K562 (cell line): ENCODE results near the gene JUND. TPM values are rescaled to one million over a fixed set of nuclear protein-coding genes. Genes with fewer than 3 reads are reported as not detected.

Experiments used
- EP400 ChIP-seq: fragments of 450-650 bp; IDR thresholded peaks from 2 replicates; pipeline ENCODE4 v1.6.1; 2017; ENCODE audit warnings: antibody characterized with exemption, mild to moderate bottlenecking, moderate library complexity
- EWSR1 ChIP-seq: fragments of 450-650 bp; IDR thresholded peaks from 2 replicates; pipeline ENCODE4 v1.6.1; 2018; ENCODE audit warnings: borderline replicate concordance, mild to moderate bottlenecking, low read depth, moderate library complexity; ENCODE audit not compliant: partially characterized antibody
- GATAD2B ChIP-seq: fragments of 450-650 bp; IDR thresholded peaks from 2 replicates; pipeline ENCODE4 v1.6.1; 2017; ENCODE audit warnings: mild to moderate bottlenecking, borderline replicate concordance
- HNRNPUL1 ChIP-seq: fragments of 200-400 bp; formaldehyde crosslinking; IDR thresholded peaks from 2 replicates; pipeline ENCODE4 v1.6.1; 2017; ENCODE audit warnings: low read length
- IFI16 ChIP-seq: fragments of 250-450 bp; sonication (Bioruptor Pico); IDR thresholded peaks from 2 replicates; pipeline ENCODE4 v2.1.2; 2022; ENCODE audit warnings: mild to moderate bottlenecking, inconsistent platforms
- KAT2B ChIP-seq: IDR thresholded peaks from one replicate; pipeline ENCODE4 v1.6.1; 2012; ENCODE audit warnings: low read depth, mild to moderate bottlenecking, control low read depth, inconsistent platforms, low read length, moderate library complexity
- MBD2 ChIP-seq: sonication (generic); IDR thresholded peaks from 2 replicates; pipeline ENCODE4 v1.6.1; 2016; ENCODE audit warnings: low read depth, borderline replicate concordance
- NR2C1 ChIP-seq, 2 experiments: fragments of 450-650 bp; IDR thresholded peaks; 2 replicates each; pipeline ENCODE4 v1.6.1; 2017; ENCODE audit warnings: mild to moderate bottlenecking in 2 of 2, antibody characterized with exemption in 1 of 2, inconsistent platforms in 1 of 2, missing compliant biosample characterization in 1 of 2, missing genetic modification characterization in 1 of 2
- PHB2 ChIP-seq: fragments of 450-650 bp; IDR thresholded peaks from 2 replicates; pipeline ENCODE4 v1.6.1; 2017; ENCODE audit warnings: low read depth
- SMC3 ChIP-seq: conservative IDR thresholded peaks from 2 replicates; pipeline ENCODE4 v1.6.1; 2011; ENCODE audit warnings: low read depth, low read length, improper control_type of control experiment; ENCODE audit not compliant: insufficient read depth
- SRSF3 ChIP-seq: fragments of 200-400 bp; formaldehyde crosslinking; IDR thresholded peaks from 2 replicates; pipeline ENCODE4 v1.6.1; 2016; ENCODE audit warnings: mild to moderate bottlenecking, low read length, moderate library complexity; ENCODE audit not compliant: insufficient read depth
- STAT5A ChIP-seq: IDR thresholded peaks from 2 replicates; pipeline ENCODE4 v1.6.1; 2012; ENCODE audit warnings: low read length, inconsistent platforms, borderline replicate concordance
- TEAD1 ChIP-seq, 2 experiments: fragments of 450-650 bp in 1 of 2; sonication (generic) in 1 of 2; formaldehyde crosslinking; IDR thresholded peaks; 2 replicates each; pipeline versions ENCODE4 v1.4.0 to v1.8.0; 2020 to 2022; ENCODE audit warnings: mild to moderate bottlenecking in 2 of 2, missing genetic modification reagents in 1 of 2
- TRIM24 ChIP-seq, 2 experiments: fragments of 450-650 bp; IDR thresholded peaks; 2 replicates each; pipeline ENCODE4 v1.6.1; 2016
- ZNF134 ChIP-seq: fragments of 250-450 bp; sonication (Bioruptor Pico); conservative IDR thresholded peaks from 2 replicates; pipeline ENCODE4 v1.4.0; 2020
- ZNF174 ChIP-seq: fragments of 250-450 bp; sonication (Bioruptor Pico); IDR thresholded peaks from 2 replicates; pipeline ENCODE4 v1.4.0; 2020; ENCODE audit warnings: mild to moderate bottlenecking
- ZNF311 ChIP-seq: fragments of 250-450 bp; sonication (Bioruptor Pico); IDR thresholded peaks from 2 replicates; pipeline ENCODE4 v1.4.0; 2020; ENCODE audit warnings: mild to moderate bottlenecking, moderate library complexity
- ZNF444 ChIP-seq: fragments of 250-450 bp; sonication (Bioruptor Pico); IDR thresholded peaks from 2 replicates; pipeline ENCODE4 v1.4.0; 2020; ENCODE audit warnings: mild to moderate bottlenecking, moderate library complexity
- ZNF511 ChIP-seq: sonication (generic); formaldehyde crosslinking; IDR thresholded peaks from 2 replicates; pipeline ENCODE4 v1.8.0; 2022; ENCODE audit warnings: mild to moderate bottlenecking, missing genetic modification reagents
- ZNF76 ChIP-seq: fragments of 250-450 bp; sonication (Bioruptor Pico); IDR thresholded peaks from 2 replicates; pipeline ENCODE4 v1.4.0; 2020; ENCODE audit warnings: mild to moderate bottlenecking, moderate library complexity, borderline replicate concordance
- polyA plus RNA-seq, 8 experiments: library from polyadenylated mRNA; depleted of rRNA in 4 of 8; stranded (reverse) in 5 of 8; unstranded in 3 of 8; fragments of >200 nt; fragmentation: Nextera tagmentation in 2 of 8; fragmentation: Illumina TruSeq in 1 of 8; extraction: Ambion mirVana in 2 of 8; extraction: Trizol in 1 of 8; gene quantifications; 2 replicates each; pipeline versions ENCODE4 v1.2.1 to v1.2.3, GENCODE V29; 2011 to 2014; ENCODE audit warnings: inconsistent platforms in 1 of 8, missing spikeins in 1 of 8
- total RNA-seq, 7 experiments: library from RNA; depleted of rRNA in 6 of 7; stranded (reverse); fragments of >200 nt in 6 of 7; fragmentation: Illumina TruSeq in 2 of 7; extraction: Trizol in 2 of 7; gene quantifications; 2 replicates each; pipeline versions ENCODE4 v1.2.1 to v1.2.3, GENCODE V29; 2011 to 2021; ENCODE audit warnings: low replicate concordance in 1 of 7
- TF ChIP-seq, protein P1 (sequence below): sonication (generic); formaldehyde crosslinking; IDR thresholded peaks from 2 replicates; pipeline ENCODE4 v1.8.0; 2022; ENCODE audit warnings: missing genetic modification reagents, mild to moderate bottlenecking, borderline replicate concordance
- TF ChIP-seq, protein P2 (sequence below), 2 experiments: fragments of 450-650 bp; IDR thresholded peaks; 2 replicates each; pipeline ENCODE4 v1.6.1; 2018; ENCODE audit warnings: mild to moderate bottlenecking in 2 of 2, low read depth in 1 of 2; ENCODE audit not compliant: partially characterized antibody in 2 of 2

Gene JUND
- total and polyA plus RNA-seq, 9 of the 15 experiments (the other 6 are each of a cell fraction or from before 2014, with no cell fraction given): 6.4 to 286 (median 42.3) TPM

DNA sequence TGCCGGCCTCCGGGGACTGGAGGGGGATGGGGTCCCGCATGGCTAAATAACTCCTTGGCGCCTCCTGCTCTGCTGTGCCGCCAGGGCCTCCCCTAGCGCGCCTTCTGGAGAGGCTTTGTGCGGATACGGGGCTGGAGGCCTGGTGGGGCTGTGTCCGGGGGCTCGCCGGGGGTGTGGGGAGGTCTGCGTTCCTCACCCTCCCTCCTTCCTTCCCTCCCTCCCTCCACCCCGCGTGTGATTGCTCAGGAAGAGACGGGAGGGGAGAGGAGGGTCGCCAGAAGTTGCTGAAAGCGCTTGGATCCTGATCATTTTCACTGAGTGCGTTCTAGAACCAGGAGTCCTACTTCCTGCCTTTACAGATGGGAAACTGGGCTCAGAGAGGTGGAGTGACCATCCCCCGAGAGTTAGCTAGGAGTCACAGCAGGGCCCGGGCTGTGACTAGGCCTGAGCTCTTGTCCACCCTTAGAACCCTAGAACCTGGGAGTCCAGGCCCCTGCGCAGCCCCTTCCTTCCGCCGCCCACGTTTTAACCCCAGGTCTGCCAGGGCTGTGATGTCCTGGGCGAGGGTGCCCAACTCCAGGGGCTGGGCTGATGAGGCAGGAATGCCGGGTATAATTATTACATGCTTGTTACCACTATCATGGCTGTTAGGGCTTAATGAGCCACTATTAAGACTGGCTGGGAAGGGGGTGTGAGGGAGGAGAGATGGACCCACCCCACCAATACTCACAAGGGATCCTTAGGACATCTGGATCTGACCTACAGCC lies 782 bp upstream of the JUND start (continued):
- TF ChIP-seq TEAD1 (CRISPR knock-in tag; IDR thresholded peaks at IDR 0.05) (0 out of 4 replicates have a peak, but pooled peaks of 1 of the 2 experiments have one; percentile 5), SMC3 (0 out of 2 replicates have a peak, but pooled peaks have one; percentile 8), ZNF134 (CRISPR knock-in tag) (no peak), NR2C1 (IDR thresholded peaks at IDR 0.05) (no peak), NR2C1 (tag; IDR thresholded peaks at IDR 0.05) (no peak), ZNF76 (CRISPR knock-in tag) (no peak), IFI16 (no peak), TRIM24 (IDR thresholded peaks at IDR 0.05) (no peak), MBD2 (peak; percentile 42), SRSF3 (no peak), GATAD2B (no peak), EWSR1 (no peak), HNRNPUL1 (no peak), PHB2 (0 out of 2 replicates have a peak, but pooled peaks have one; percentile 7), STAT5A (no peak), ZNF444 (peak; percentile 45; the same call in 1 of the 2 replicates), KAT2B (no peak), ZNF311 (CRISPR knock-in tag) (no peak), ZNF174 (CRISPR knock-in tag) (no peak), ZNF511 (CRISPR knock-in tag) (no peak), EP400 (peak; percentile 64)
- TF ChIP-seq, protein P1, sequence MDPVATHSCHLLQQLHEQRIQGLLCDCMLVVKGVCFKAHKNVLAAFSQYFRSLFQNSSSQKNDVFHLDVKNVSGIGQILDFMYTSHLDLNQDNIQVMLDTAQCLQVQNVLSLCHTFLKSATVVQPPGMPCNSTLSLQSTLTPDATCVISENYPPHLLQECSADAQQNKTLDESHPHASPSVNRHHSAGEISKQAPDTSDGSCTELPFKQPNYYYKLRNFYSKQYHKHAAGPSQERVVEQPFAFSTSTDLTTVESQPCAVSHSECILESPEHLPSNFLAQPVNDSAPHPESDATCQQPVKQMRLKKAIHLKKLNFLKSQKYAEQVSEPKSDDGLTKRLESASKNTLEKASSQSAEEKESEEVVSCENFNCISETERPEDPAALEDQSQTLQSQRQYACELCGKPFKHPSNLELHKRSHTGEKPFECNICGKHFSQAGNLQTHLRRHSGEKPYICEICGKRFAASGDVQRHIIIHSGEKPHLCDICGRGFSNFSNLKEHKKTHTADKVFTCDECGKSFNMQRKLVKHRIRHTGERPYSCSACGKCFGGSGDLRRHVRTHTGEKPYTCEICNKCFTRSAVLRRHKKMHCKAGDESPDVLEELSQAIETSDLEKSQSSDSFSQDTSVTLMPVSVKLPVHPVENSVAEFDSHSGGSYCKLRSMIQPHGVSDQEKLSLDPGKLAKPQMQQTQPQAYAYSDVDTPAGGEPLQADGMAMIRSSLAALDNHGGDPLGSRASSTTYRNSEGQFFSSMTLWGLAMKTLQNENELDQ (CRISPR knock-in tag): no peak
- TF ChIP-seq, protein P2, sequence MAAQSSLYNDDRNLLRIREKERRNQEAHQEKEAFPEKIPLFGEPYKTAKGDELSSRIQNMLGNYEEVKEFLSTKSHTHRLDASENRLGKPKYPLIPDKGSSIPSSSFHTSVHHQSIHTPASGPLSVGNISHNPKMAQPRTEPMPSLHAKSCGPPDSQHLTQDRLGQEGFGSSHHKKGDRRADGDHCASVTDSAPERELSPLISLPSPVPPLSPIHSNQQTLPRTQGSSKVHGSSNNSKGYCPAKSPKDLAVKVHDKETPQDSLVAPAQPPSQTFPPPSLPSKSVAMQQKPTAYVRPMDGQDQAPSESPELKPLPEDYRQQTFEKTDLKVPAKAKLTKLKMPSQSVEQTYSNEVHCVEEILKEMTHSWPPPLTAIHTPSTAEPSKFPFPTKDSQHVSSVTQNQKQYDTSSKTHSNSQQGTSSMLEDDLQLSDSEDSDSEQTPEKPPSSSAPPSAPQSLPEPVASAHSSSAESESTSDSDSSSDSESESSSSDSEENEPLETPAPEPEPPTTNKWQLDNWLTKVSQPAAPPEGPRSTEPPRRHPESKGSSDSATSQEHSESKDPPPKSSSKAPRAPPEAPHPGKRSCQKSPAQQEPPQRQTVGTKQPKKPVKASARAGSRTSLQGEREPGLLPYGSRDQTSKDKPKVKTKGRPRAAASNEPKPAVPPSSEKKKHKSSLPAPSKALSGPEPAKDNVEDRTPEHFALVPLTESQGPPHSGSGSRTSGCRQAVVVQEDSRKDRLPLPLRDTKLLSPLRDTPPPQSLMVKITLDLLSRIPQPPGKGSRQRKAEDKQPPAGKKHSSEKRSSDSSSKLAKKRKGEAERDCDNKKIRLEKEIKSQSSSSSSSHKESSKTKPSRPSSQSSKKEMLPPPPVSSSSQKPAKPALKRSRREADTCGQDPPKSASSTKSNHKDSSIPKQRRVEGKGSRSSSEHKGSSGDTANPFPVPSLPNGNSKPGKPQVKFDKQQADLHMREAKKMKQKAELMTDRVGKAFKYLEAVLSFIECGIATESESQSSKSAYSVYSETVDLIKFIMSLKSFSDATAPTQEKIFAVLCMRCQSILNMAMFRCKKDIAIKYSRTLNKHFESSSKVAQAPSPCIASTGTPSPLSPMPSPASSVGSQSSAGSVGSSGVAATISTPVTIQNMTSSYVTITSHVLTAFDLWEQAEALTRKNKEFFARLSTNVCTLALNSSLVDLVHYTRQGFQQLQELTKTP (IDR thresholded peaks at IDR 0.05; ENCODE audit: low read depth in 1 of 2, partially characterized antibody in 2 of 2): peak; percentile 53 to 69
